HL-60 (cell line): ENCODE data around the gene ADAMTS2.

Source experiments
- CTCF ChIP-seq: IDR thresholded peaks from one replicate; pipeline ENCODE4 v1.5.1; 2011; ENCODE audit warnings: low read length, control low read depth, inconsistent platforms; ENCODE audit not compliant: insufficient read depth
- GABPA ChIP-seq: IDR thresholded peaks from 2 replicates; pipeline ENCODE4 v1.6.1; 2012; ENCODE audit warnings: low read depth

- TF ChIP-seq GABPA (no peak), CTCF (no peak)
Observed at GRCh38 chr5:179325296-179326031, 19.8 kb downstream of the ADAMTS2 start.
